Measurements from ENCODE around the gene OLFM3.

Gene OLFM3

GRCh38 chr1:101953623-101954022 is 43.1 kb downstream of the OLFM3 start:
- DNase-seq (ENCODE audit: low read depth in 2 of 2, low spot score in 1 of 2): no peak

GRCh38 chr1:101945884-101946283 is 50.8 kb downstream of the OLFM3 start:
- no peak for DNase-seq (ENCODE audit: low read depth in 2 of 2, low spot score in 1 of 2)

GRCh38 chr1:101943237-101943636 is 53.5 kb downstream of the OLFM3 start:
- no peak for DNase-seq (ENCODE audit: low read depth in 2 of 2, low spot score in 1 of 2)

- no peak for DNase-seq (ENCODE audit: low read depth in 2 of 2, low spot score in 1 of 2)
Measured at GRCh38 chr1:101942516-101943193, 54.1 kb downstream of the OLFM3 start.

- no peak for DNase-seq (ENCODE audit: low read depth in 2 of 2, low spot score in 1 of 2)
Measured at GRCh38 chr1:101938681-101939080, 58.0 kb downstream of the OLFM3 start.

- no peak for DNase-seq (ENCODE audit: low read depth in 2 of 2, low spot score in 1 of 2)
Measured at GRCh38 chr1:101929343-101929742, 67.4 kb downstream of the OLFM3 start.

- DNase-seq (ENCODE audit: low read depth in 2 of 2, low spot score in 1 of 2): no peak
Measured at GRCh38 chr1:101928829-101929228, 67.9 kb downstream of the OLFM3 start.

GRCh38 chr1:101924700-101925099 is 72.0 kb downstream of the OLFM3 start:
- no peak for DNase-seq (ENCODE audit: low read depth in 2 of 2, low spot score in 1 of 2)

GRCh38 chr1:101920577-101920976 is 76.1 kb downstream of the OLFM3 start:
- no peak for DNase-seq (ENCODE audit: low read depth in 2 of 2, low spot score in 1 of 2)

- no peak for DNase-seq (ENCODE audit: low read depth in 2 of 2, low spot score in 1 of 2)
Measured at GRCh38 chr1:101918277-101918676, 78.4 kb downstream of the OLFM3 start.

- DNase-seq (ENCODE audit: low read depth in 2 of 2, low spot score in 1 of 2): no peak
Measured at GRCh38 chr1:101915597-101915996, 81.1 kb downstream of the OLFM3 start.

- no peak for DNase-seq (ENCODE audit: low read depth in 2 of 2, low spot score in 1 of 2)
Measured at GRCh38 chr1:101914473-101915242, 82.1 kb downstream of the OLFM3 start.

- no peak for DNase-seq (ENCODE audit: low read depth in 2 of 2, low spot score in 1 of 2)
Measured at GRCh38 chr1:101911894-101912293, 84.8 kb downstream of the OLFM3 start.

- no peak for DNase-seq (ENCODE audit: low read depth in 2 of 2, low spot score in 1 of 2)
Measured at GRCh38 chr1:101908980-101909379, 87.7 kb downstream of the OLFM3 start.

- DNase-seq (ENCODE audit: low read depth in 2 of 2, low spot score in 1 of 2): no peak
Measured at GRCh38 chr1:101907264-101907663, 89.5 kb downstream of the OLFM3 start.

- no peak for DNase-seq (ENCODE audit: low read depth in 2 of 2, low spot score in 1 of 2)
Measured at GRCh38 chr1:101905283-101905835, 91.4 kb downstream of the OLFM3 start.

GRCh38 chr1:101902199-101902598 is 94.5 kb downstream of the OLFM3 start:
- DNase-seq (ENCODE audit: low read depth in 2 of 2, low spot score in 1 of 2): no peak

GRCh38 chr1:101898137-101898536 is 98.6 kb downstream of the OLFM3 start:
- no peak for DNase-seq (ENCODE audit: low read depth in 2 of 2, low spot score in 1 of 2)

GRCh38 chr1:101884621-101885020 is 112.1 kb downstream of the OLFM3 start:
- DNase-seq (ENCODE audit: low read depth in 2 of 2, low spot score in 1 of 2): no peak

- no peak for DNase-seq (ENCODE audit: low read depth in 2 of 2, low spot score in 1 of 2)
Measured at GRCh38 chr1:101875891-101876290, 120.8 kb downstream of the OLFM3 start.

GRCh38 chr1:101873672-101874071 is 123.1 kb downstream of the OLFM3 start:
- DNase-seq (ENCODE audit: low read depth in 2 of 2, low spot score in 1 of 2): no peak

- DNase-seq (ENCODE audit: low read depth in 2 of 2, low spot score in 1 of 2): no peak
Measured at GRCh38 chr1:101859941-101860340, 136.8 kb downstream of the OLFM3 start.
